SU-DHL-6 (cell line): ENCODE data around the gene KLHL29.

Experiments used
- H2AFZ ChIP-seq: fragments of 200-600 bp; sonication (generic); 2 replicates; pipeline ENCODE4 v1.6.1; 2014; ENCODE audit warnings: low read depth, mild to moderate bottlenecking, moderate library complexity, mixed read lengths, antibody characterized with exemption, low read length; ENCODE audit not compliant: severe bottlenecking
- H3F3A ChIP-seq: fragments of 200-600 bp; shearing (Covaris generic); 2 replicates; pipeline ENCODE4 v1.6.0; 2016; ENCODE audit warnings: antibody characterized with exemption, mild to moderate bottlenecking; ENCODE audit not compliant: insufficient read depth
- H3K27ac ChIP-seq: fragments of 200-600 bp; sonication (generic); 2 replicates; pipeline ENCODE4 v1.5.1; 2016; ENCODE audit warnings: low read depth, mild to moderate bottlenecking, low read length, moderate library complexity, mixed read lengths
- H3K27me3 ChIP-seq: fragments of 200-600 bp; sonication (generic), shearing (Covaris generic); 2 replicates; pipeline ENCODE4 v1.6.0; 2014; ENCODE audit warnings: mild to moderate bottlenecking, low read length
- H3K36me3 ChIP-seq: fragments of 200-600 bp; sonication (generic); 2 replicates; pipeline ENCODE4 v1.6.1; 2014; ENCODE audit warnings: mild to moderate bottlenecking, low read length, mixed read lengths
- H3K4me2 ChIP-seq: fragments of 300-600, 200-600 bp; shearing (Covaris generic), sonication (generic); 2 replicates; pipeline ENCODE4 v1.6.0; 2014; ENCODE audit warnings: low read length, low read depth, mild to moderate bottlenecking; ENCODE audit not compliant: poor library complexity, severe bottlenecking
- H3K4me3 ChIP-seq: fragments of 200-600 bp; sonication (generic); 2 replicates; pipeline ENCODE4 v1.5.1; 2014; ENCODE audit warnings: antibody characterized with exemption, low read length, mild to moderate bottlenecking, mixed read lengths; ENCODE audit not compliant: insufficient read depth, poor library complexity, severe bottlenecking
- H3K79me2 ChIP-seq: fragments of 200-600 bp; sonication (generic); 2 replicates; pipeline ENCODE4 v1.6.1; 2014; ENCODE audit warnings: mild to moderate bottlenecking, low read length, moderate library complexity; ENCODE audit not compliant: insufficient read depth
- H3K9ac ChIP-seq: fragments of 200-600 bp; sonication (generic); 2 replicates; pipeline ENCODE4 v1.7.0; 2014; ENCODE audit warnings: mild to moderate bottlenecking, low read length
- H3K9me2 ChIP-seq: fragments of 200-600 bp; sonication (generic); replicated peaks from 2 replicates; pipeline ENCODE4 v1.6.1; 2014; ENCODE audit warnings: low read length; ENCODE audit not compliant: insufficient read depth
- H3K9me3 ChIP-seq: fragments of 200-600 bp; sonication (generic); 2 replicates; pipeline ENCODE4 v1.6.1; 2014; ENCODE audit warnings: low read length, mixed read lengths; ENCODE audit not compliant: insufficient read depth
- H4K20me1 ChIP-seq: fragments of 200-600 bp; sonication (generic); 2 replicates; pipeline ENCODE4 v1.6.1; 2014; ENCODE audit warnings: low read depth, mild to moderate bottlenecking, antibody characterized with exemption, low read length, moderate library complexity, mixed read lengths
- CTCF ChIP-seq: fragments of 200-600 bp; sonication (generic); IDR thresholded peaks from one replicate; pipeline ENCODE4 v1.5.1; 2017; ENCODE audit warnings: antibody characterized with exemption, mild to moderate bottlenecking, low read length, moderate library complexity; ENCODE audit not compliant: insufficient read depth, poor library complexity, severe bottlenecking
- EZH2phosphoT487 ChIP-seq: fragments of 200-600 bp; sonication (generic), shearing (Covaris generic); conservative IDR thresholded peaks from 2 replicates; pipeline ENCODE4 v1.6.1; 2018; ENCODE audit warnings: mild to moderate bottlenecking, antibody characterized with exemption, low read length, moderate library complexity, mixed read lengths

KLHL29 gene

DNA sequence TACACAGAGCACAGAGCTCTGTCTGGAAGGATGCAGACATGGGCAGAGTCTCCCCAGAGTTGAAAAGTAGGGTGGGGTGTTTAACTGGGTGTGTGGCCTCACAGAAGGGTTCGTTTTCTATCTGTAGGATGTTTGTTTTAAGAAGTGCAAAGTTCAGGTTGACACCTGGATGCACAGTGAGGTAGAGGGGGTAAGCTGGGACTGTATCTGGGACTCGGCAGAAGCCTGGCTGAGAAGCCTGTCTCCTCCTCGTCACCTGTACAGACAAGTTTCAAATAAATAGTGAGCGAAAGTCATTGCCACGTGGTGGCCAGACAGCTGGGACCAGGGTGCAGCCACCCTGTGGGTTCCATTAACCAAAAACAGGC, 145.9 kb downstream of the KLHL29 start:
- no peak overlapping the region for H3K27ac ChIP-seq

GRCh38 chr2:23531280-23531679, 146.3 kb downstream of the KLHL29 start:
- Histone ChIP-seq H3F3A (no peaks in the 10 kb centered on the region), H4K20me1 (no peaks in the 10 kb centered on the region), H3K36me3 (no peaks in the 10 kb centered on the region), H2AFZ (no peak overlapping the region), H3K79me2 (no peaks in the 10 kb centered on the region), H3K27ac (no peak overlapping the region), H3K9ac (no peak overlapping the region), H3K9me3 (no peaks in the 10 kb centered on the region), H3K4me2 (no peak overlapping the region), H3K4me3 (no peak overlapping the region), H3K27me3 (no peaks in the 10 kb centered on the region), H3K9me2 (no peaks in the 10 kb centered on the region)
- TF ChIP-seq CTCF (no peak), EZH2phosphoT487 (no peak)

More for the DNA sequence above, 145.9 kb downstream of the KLHL29 start:
- no peaks in the 10 kb centered on the region for H3K9me3 ChIP-seq
- H3K4me3 ChIP-seq, result no peak overlapping the region
- no peaks in the 10 kb centered on the region for H3F3A ChIP-seq
- H3K9ac ChIP-seq, result no peak overlapping the region
- H4K20me1 ChIP-seq, result no peaks in the 10 kb centered on the region
- no peaks in the 10 kb centered on the region for H3K27me3 ChIP-seq
- no peaks in the 10 kb centered on the region for H3K79me2 ChIP-seq
- H2AFZ ChIP-seq, result no peak overlapping the region
- no peaks in the 10 kb centered on the region for H3K9me2 ChIP-seq
- no peak overlapping the region for H3K4me2 ChIP-seq
- no peak for TF ChIP-seq EZH2phosphoT487
- TF ChIP-seq CTCF, result no peak
- H3K36me3 ChIP-seq, result no peaks in the 10 kb centered on the region

DNA sequence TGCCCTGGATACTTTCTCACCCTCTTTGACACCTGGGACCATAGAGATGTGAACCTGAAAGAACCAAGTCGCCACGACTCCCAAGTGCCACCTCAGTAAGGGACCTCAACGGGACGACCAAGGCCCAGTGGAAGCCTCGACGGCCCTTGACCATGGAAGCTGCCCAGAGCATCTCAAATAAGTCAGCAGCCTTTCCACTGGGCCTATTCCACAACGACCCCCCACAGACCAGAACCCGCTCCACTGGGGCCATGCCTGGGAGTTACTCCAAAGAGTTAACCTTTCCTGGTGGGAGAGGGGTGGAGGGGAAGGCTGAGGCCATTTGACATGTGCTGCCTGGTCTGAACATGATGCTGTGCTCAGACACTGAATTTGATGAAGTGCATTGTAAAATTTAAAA, 146.9 kb downstream of the KLHL29 start:
- no peaks in the 10 kb centered on the region for H3K9me3 ChIP-seq
- H4K20me1 ChIP-seq, result no peaks in the 10 kb centered on the region
- no peak overlapping the region for H3K27ac ChIP-seq
- no peak for TF ChIP-seq EZH2phosphoT487
- TF ChIP-seq CTCF, result no peak
- H3F3A ChIP-seq, result no peaks in the 10 kb centered on the region
- H3K4me2 ChIP-seq, result no peak overlapping the region
- H3K79me2 ChIP-seq, result no peaks in the 10 kb centered on the region
- H3K4me3 ChIP-seq, result no peak overlapping the region
- no peak overlapping the region for H2AFZ ChIP-seq
- no peak overlapping the region for H3K9ac ChIP-seq
- H3K27me3 ChIP-seq, result no peaks in the 10 kb centered on the region
- no peaks in the 10 kb centered on the region for H3K36me3 ChIP-seq
- H3K9me2 ChIP-seq, result no peaks in the 10 kb centered on the region
